ENCODE measurements around the gene BCL2L14. TPM values are rescaled to one million over a fixed set of nuclear protein-coding genes. Genes with fewer than 3 reads are reported as not detected.

BCL2L14 gene
- total and polyA plus RNA-seq, 9 of the 15 experiments (the other 6 are each of a cell fraction or from before 2014, with no cell fraction given), result not detected

DNA sequence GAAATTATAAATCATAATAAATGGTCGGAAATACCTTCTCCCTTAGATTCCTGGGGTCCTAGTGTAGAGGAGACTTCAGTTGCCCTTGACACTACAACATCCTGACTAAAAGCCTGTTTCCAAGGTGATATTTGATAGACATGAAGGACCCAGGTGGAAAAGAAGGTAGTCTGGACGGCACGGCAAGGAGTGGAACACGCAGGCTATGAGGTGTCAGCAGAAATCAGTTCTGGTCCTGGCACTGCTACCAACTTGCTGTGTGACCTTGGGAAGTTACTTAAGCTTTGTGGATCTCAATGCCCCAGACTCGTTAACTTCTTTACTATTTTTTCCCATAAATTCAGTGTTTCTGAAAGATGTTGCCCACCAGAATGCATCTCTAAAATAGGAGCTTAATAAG is 36.9 kb upstream of the BCL2L14 start:
- ATAC-seq, result no peak
- H3K9me3 ChIP-seq (replicated peaks; ENCODE audit: control insufficient read depth, insufficient read depth, low read depth, low read length), result no peaks in the 10 kb centered on the region
- 8% methylated on average over 4 of the region's 5 CpGs for WGBS (ENCODE audit: insufficient coverage, low coverage, missing lambda C conversion rate)
- H3K4me3 ChIP-seq, result no peak overlapping the region
- no TSS peak for BruUV-seq (replicated peaks)
- intact Hi-C loops (cut with micrococcal nuclease), result loop anchor here (1.0 to 10.0 kb wide), 2 partner anchors 453 to 479 kb away; no protein-coding TSS in a partner anchor
- no peak for DNase-seq (ENCODE audit: extremely low read depth in 1 of 4, low spot score in 3 of 4)
- no peak overlapping the region for H2AFZ ChIP-seq (ENCODE audit: low read depth, low read length)
- H3K27ac ChIP-seq (ENCODE audit: extremely low read depth, low read depth, low read length), result no peak overlapping the region
- POLR2A ChIA-PET, result no interaction called here
- in situ Hi-C loops (cut with MboI), result no loop called here
- CTCF ChIA-PET (ENCODE audit: low intra/inter-chr PET ratio), result interaction anchor here (0.5 to 3.3 kb wide), 5 partner anchors 300 to 1262 kb away, joined by 3 to 36 read pairs (median 5); no protein-coding TSS in a partner anchor
- H3K27me3 ChIP-seq (ENCODE audit: control insufficient read depth in 2 of 2, insufficient read depth in 2 of 2, low read length in 2 of 2), result no peaks in the 10 kb centered on the region; a peak in 1 of 5 replicates
- no peak for FAIRE-seq
- no peaks in the 10 kb centered on the region for H3K36me3 ChIP-seq (ENCODE audit: control insufficient read depth, insufficient read depth, low read length)
- no peaks in the 10 kb centered on the region for H3K9me1 ChIP-seq (ENCODE audit: control insufficient read depth, insufficient read depth, low read length)
- no peaks in the 10 kb centered on the region for H4K20me1 ChIP-seq (replicated peaks; ENCODE audit: control insufficient read depth, insufficient read depth, low read length)
- no peaks in the 10 kb centered on the region for H3K4me1 ChIP-seq (replicated peaks in 1 of 2; ENCODE audit: control insufficient read depth in 2 of 2, insufficient read depth in 2 of 2, low read length in 2 of 2)
- H3K79me2 ChIP-seq (ENCODE audit: control insufficient read depth, insufficient read depth, low read length), result no peaks in the 10 kb centered on the region
- no peak overlapping the region for H3K4me2 ChIP-seq (ENCODE audit: insufficient read depth, low read length)
- H3K9ac ChIP-seq (ENCODE audit: insufficient read depth in 1 of 2, low read depth in 2 of 2, low read length in 2 of 2), result no peak overlapping the region
- TF ChIP-seq, protein P1, sequence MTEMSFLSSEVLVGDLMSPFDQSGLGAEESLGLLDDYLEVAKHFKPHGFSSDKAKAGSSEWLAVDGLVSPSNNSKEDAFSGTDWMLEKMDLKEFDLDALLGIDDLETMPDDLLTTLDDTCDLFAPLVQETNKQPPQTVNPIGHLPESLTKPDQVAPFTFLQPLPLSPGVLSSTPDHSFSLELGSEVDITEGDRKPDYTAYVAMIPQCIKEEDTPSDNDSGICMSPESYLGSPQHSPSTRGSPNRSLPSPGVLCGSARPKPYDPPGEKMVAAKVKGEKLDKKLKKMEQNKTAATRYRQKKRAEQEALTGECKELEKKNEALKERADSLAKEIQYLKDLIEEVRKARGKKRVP (CRISPR knock-in tag; IDR thresholded peaks at IDR 0.05), result no peak
- TF ChIP-seq ZNF134 (CRISPR knock-in tag; conservative IDR thresholded peaks at IDR 0.05) (no peak), HES1 (IDR thresholded peaks at IDR 0.05; ENCODE audit: low read depth) (no peak), HEY1 (CRISPR knock-in tag; IDR thresholded peaks at IDR 0.05; ENCODE audit: borderline replicate concordance) (no peak), RBBP5 (IDR thresholded peaks at IDR 0.05; ENCODE audit: borderline replicate concordance, insufficient read depth, low read length, poor library complexity, severe bottlenecking) (no peak), ZNF408 (CRISPR knock-in tag; IDR thresholded peaks at IDR 0.05; ENCODE audit: low read depth) (no peak), MYNN (IDR thresholded peaks at IDR 0.05) (no peak), MYNN (CRISPR knock-in tag; IDR thresholded peaks at IDR 0.05) (no peak), NR2F6 (CRISPR knock-in tag; IDR thresholded peaks at IDR 0.05) (no peak), HMG20A (CRISPR knock-in tag; conservative IDR thresholded peaks at IDR 0.05) (no peak), POLR2AphosphoS5 (IDR thresholded peaks at IDR 0.05; ENCODE audit: control insufficient read depth, insufficient read depth, low read depth, low read length) (no peak), ZNF436 (CRISPR knock-in tag; IDR thresholded peaks at IDR 0.05) (no peak), NCOA4 (IDR thresholded peaks at IDR 0.05; ENCODE audit: partially characterized antibody) (no peak), NFRKB (IDR thresholded peaks at IDR 0.05; ENCODE audit: low read depth) (no peak), RAD51 (IDR thresholded peaks at IDR 0.05; ENCODE audit: borderline replicate concordance, low read depth) (no peak), ZBTB5 (IDR thresholded peaks at IDR 0.05) (no peak), ZSCAN32 (CRISPR knock-in tag; IDR thresholded peaks at IDR 0.05) (no peak), MCM3 (IDR thresholded peaks at IDR 0.05) (no peak), NR0B1 (IDR thresholded peaks at IDR 0.05; ENCODE audit: partially characterized antibody) (no peak)
- TF ChIP-seq, protein P2, sequence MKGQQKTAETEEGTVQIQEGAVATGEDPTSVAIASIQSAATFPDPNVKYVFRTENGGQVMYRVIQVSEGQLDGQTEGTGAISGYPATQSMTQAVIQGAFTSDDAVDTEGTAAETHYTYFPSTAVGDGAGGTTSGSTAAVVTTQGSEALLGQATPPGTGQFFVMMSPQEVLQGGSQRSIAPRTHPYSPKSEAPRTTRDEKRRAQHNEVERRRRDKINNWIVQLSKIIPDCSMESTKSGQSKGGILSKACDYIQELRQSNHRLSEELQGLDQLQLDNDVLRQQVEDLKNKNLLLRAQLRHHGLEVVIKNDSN (CRISPR knock-in tag; IDR thresholded peaks at IDR 0.05), result no peak

Measured in K562 (cell line).